Measurements from ENCODE around the gene PKD1L1.
"Not testable (repeated sequence)": the region's sequence is repeated elsewhere in the genome, so short reads cannot be mapped to it uniquely, and the experiment has no call there.

PKD1L1 gene

GRCh38 chr7:47924266-47924665, 24.0 kb downstream of the PKD1L1 start:
- Mint-ChIP-seq H3K27me3 (no peaks in the 10 kb centered on the region), H3K36me3 (ENCODE audit: insufficient read depth) (no peaks in the 10 kb centered on the region), H3K9me3 (no peaks in the 10 kb centered on the region), H3K4me3 (no peak overlapping the region), H3K4me1 (no peaks in the 10 kb centered on the region), H3K27ac (ENCODE audit: low read depth) (no peak overlapping the region)
- ATAC-seq (replicated peaks; ENCODE audit: extremely low read depth, poor library complexity, severe bottlenecking) (no peak), DNase-seq (ENCODE audit: low spot score in 2 of 2) (no peak)

GRCh38 chr7:47923081-47923875, 25.0 kb downstream of the PKD1L1 start:
- not testable (repeated sequence) for H3K27me3 Mint-ChIP-seq; H3K4me1 Mint-ChIP-seq; H3K27ac Mint-ChIP-seq (ENCODE audit: low read depth); H3K4me3 Mint-ChIP-seq; ATAC-seq (replicated peaks; ENCODE audit: extremely low read depth, poor library complexity, severe bottlenecking); DNase-seq (ENCODE audit: low spot score in 2 of 2); H3K9me3 Mint-ChIP-seq; H3K36me3 Mint-ChIP-seq (ENCODE audit: insufficient read depth)

- not testable (repeated sequence) for ATAC-seq (replicated peaks; ENCODE audit: extremely low read depth, poor library complexity, severe bottlenecking); H3K36me3 Mint-ChIP-seq (ENCODE audit: insufficient read depth); H3K9me3 Mint-ChIP-seq; H3K27ac Mint-ChIP-seq (ENCODE audit: low read depth); DNase-seq (ENCODE audit: low spot score in 2 of 2); H3K4me3 Mint-ChIP-seq; H3K4me1 Mint-ChIP-seq
- H3K27me3 Mint-ChIP-seq, result peaks cover 25% of the 10 kb centered on the region
These were observed 31.8 kb downstream of the PKD1L1 start for GRCh38 chr7:47916514-47916913.

- no peak for ATAC-seq (replicated peaks; ENCODE audit: extremely low read depth, poor library complexity, severe bottlenecking)
- Mint-ChIP-seq H3K4me1 (no peaks in the 10 kb centered on the region), H3K9me3 (no peaks in the 10 kb centered on the region), H3K36me3 (ENCODE audit: insufficient read depth) (no peaks in the 10 kb centered on the region), H3K4me3 (no peak overlapping the region), H3K27me3 (peaks cover 29% of the 10 kb centered on the region), H3K27ac (ENCODE audit: low read depth) (no peak overlapping the region)
- no peak for DNase-seq (ENCODE audit: low spot score in 2 of 2)
These were observed 32.7 kb downstream of the PKD1L1 start for GRCh38 chr7:47915616-47915976.

GRCh38 chr7:47914717-47915615, 33.3 kb downstream of the PKD1L1 start:
- DNase-seq (ENCODE audit: low spot score in 2 of 2), result no peak
- no peak overlapping the region for H3K27ac Mint-ChIP-seq (ENCODE audit: low read depth)
- no peaks in the 10 kb centered on the region for H3K9me3 Mint-ChIP-seq
- H3K4me3 Mint-ChIP-seq, result no peak overlapping the region
- no peaks in the 10 kb centered on the region for H3K4me1 Mint-ChIP-seq
- no peaks in the 10 kb centered on the region for H3K36me3 Mint-ChIP-seq (ENCODE audit: insufficient read depth)
- no peak for ATAC-seq (replicated peaks; ENCODE audit: extremely low read depth, poor library complexity, severe bottlenecking)
- peaks cover 29% of the 10 kb centered on the region for H3K27me3 Mint-ChIP-seq

- ATAC-seq (replicated peaks; ENCODE audit: extremely low read depth, poor library complexity, severe bottlenecking), result no peak
- Mint-ChIP-seq H3K27me3 (peaks cover 24% of the 10 kb centered on the region), H3K4me1 (no peaks in the 10 kb centered on the region), H3K27ac (ENCODE audit: low read depth) (no peak overlapping the region), H3K36me3 (ENCODE audit: insufficient read depth) (peaks cover 2% of the 10 kb centered on the region), H3K4me3 (no peak overlapping the region), H3K9me3 (no peaks in the 10 kb centered on the region)
- no peak for DNase-seq (ENCODE audit: low spot score in 2 of 2)
These were observed 35.9 kb downstream of the PKD1L1 start for GRCh38 chr7:47912332-47912731.

GRCh38 chr7:47908720-47909119, 39.5 kb downstream of the PKD1L1 start:
- ATAC-seq (replicated peaks; ENCODE audit: extremely low read depth, poor library complexity, severe bottlenecking) (no peak), DNase-seq (ENCODE audit: low spot score in 2 of 2) (no peak)
- Mint-ChIP-seq H3K4me1 (no peaks in the 10 kb centered on the region), H3K36me3 (ENCODE audit: insufficient read depth) (peaks cover 2% of the 10 kb centered on the region), H3K9me3 (no peaks in the 10 kb centered on the region), H3K27ac (ENCODE audit: low read depth) (no peak overlapping the region), H3K4me3 (no peak overlapping the region), H3K27me3 (peaks cover 15% of the 10 kb centered on the region)

- Mint-ChIP-seq H3K27me3 (peaks cover 15% of the 10 kb centered on the region), H3K4me1 (no peaks in the 10 kb centered on the region), H3K27ac (ENCODE audit: low read depth) (no peak overlapping the region), H3K9me3 (no peaks in the 10 kb centered on the region), H3K36me3 (ENCODE audit: insufficient read depth) (peaks cover 2% of the 10 kb centered on the region), H3K4me3 (no peak overlapping the region)
- DNase-seq (ENCODE audit: low spot score in 2 of 2) (no peak), ATAC-seq (replicated peaks; ENCODE audit: extremely low read depth, poor library complexity, severe bottlenecking) (no peak)
These were observed 40.2 kb downstream of the PKD1L1 start for GRCh38 chr7:47907981-47908616.

GRCh38 chr7:47906883-47907282, 41.4 kb downstream of the PKD1L1 start:
- H3K27me3 Mint-ChIP-seq, result peaks cover 8% of the 10 kb centered on the region
- no peaks in the 10 kb centered on the region for H3K9me3 Mint-ChIP-seq
- H3K27ac Mint-ChIP-seq (ENCODE audit: low read depth), result no peak overlapping the region
- H3K36me3 Mint-ChIP-seq (ENCODE audit: insufficient read depth), result peaks cover 4% of the 10 kb centered on the region
- H3K4me1 Mint-ChIP-seq, result no peaks in the 10 kb centered on the region
- H3K4me3 Mint-ChIP-seq, result no peak overlapping the region
- DNase-seq (ENCODE audit: low spot score in 2 of 2), result no peak
- ATAC-seq (replicated peaks; ENCODE audit: extremely low read depth, poor library complexity, severe bottlenecking), result no peak

- Mint-ChIP-seq H3K36me3 (ENCODE audit: insufficient read depth) (peaks cover 4% of the 10 kb centered on the region), H3K9me3 (no peaks in the 10 kb centered on the region), H3K4me3 (no peak overlapping the region), H3K4me1 (no peaks in the 10 kb centered on the region), H3K27ac (ENCODE audit: low read depth) (no peak overlapping the region), H3K27me3 (no peaks in the 10 kb centered on the region)
- ATAC-seq (replicated peaks; ENCODE audit: extremely low read depth, poor library complexity, severe bottlenecking) (no peak), DNase-seq (ENCODE audit: low spot score in 2 of 2) (no peak)
These were observed 43.0 kb downstream of the PKD1L1 start for GRCh38 chr7:47905076-47905920.

GRCh38 chr7:47902013-47902412, 46.3 kb downstream of the PKD1L1 start:
- Mint-ChIP-seq H3K9me3 (no peaks in the 10 kb centered on the region), H3K4me3 (no peak overlapping the region), H3K4me1 (no peaks in the 10 kb centered on the region), H3K27ac (ENCODE audit: low read depth) (no peak overlapping the region), H3K27me3 (peaks cover 9% of the 10 kb centered on the region), H3K36me3 (ENCODE audit: insufficient read depth) (peaks cover 2% of the 10 kb centered on the region)
- DNase-seq (ENCODE audit: low spot score in 2 of 2), result no peak
- ATAC-seq (replicated peaks; ENCODE audit: extremely low read depth, poor library complexity, severe bottlenecking), result no peak

- Mint-ChIP-seq H3K36me3 (ENCODE audit: insufficient read depth) (peaks cover 2% of the 10 kb centered on the region), H3K27ac (ENCODE audit: low read depth) (no peak overlapping the region), H3K4me1 (no peaks in the 10 kb centered on the region), H3K9me3 (no peaks in the 10 kb centered on the region), H3K4me3 (no peak overlapping the region), H3K27me3 (peaks cover 12% of the 10 kb centered on the region)
- DNase-seq (ENCODE audit: low spot score in 2 of 2), result no peak
- no peak for ATAC-seq (replicated peaks; ENCODE audit: extremely low read depth, poor library complexity, severe bottlenecking)
These were observed 46.7 kb downstream of the PKD1L1 start for GRCh38 chr7:47901542-47901941.

Measured in central memory CD8-positive, alpha-beta T cell (primary cell).